ENCODE results near the gene DENND5A. TPM values are rescaled to one million over a fixed set of nuclear protein-coding genes. Genes with fewer than 3 reads are reported as not detected.
A peak's percentile ranks its signal among the peaks of the same experiment; 100 is the strongest.
"Not testable (repeated sequence)": the region's sequence is repeated elsewhere in the genome, so short reads cannot be mapped to it uniquely, and the experiment has no call there.

Gene DENND5A
- polyA plus RNA-seq, 1 experiment: 289 TPM

GRCh38 chr11:9099617-9100016 is 165.5 kb downstream of the DENND5A start:
- no peak for TF ChIP-seq CTCF (IDR thresholded peaks at IDR 0.05; ENCODE audit: insufficient read depth, low read depth, low read length)
- POLR2A ChIA-PET: no interaction called here
- Histone ChIP-seq H3K27me3 (ENCODE audit: control insufficient read depth, insufficient read depth, low read length) (no peaks in the 10 kb centered on the region), H3K36me3 (ENCODE audit: control insufficient read depth, insufficient read depth, low read length) (no peaks in the 10 kb centered on the region), H3K4me3 (ENCODE audit: low read depth, low read length) (no peak overlapping the region)
- CTCF ChIA-PET: interaction anchor here (0.6 kb wide), 1 partner anchor 83 kb away, joined by 3 read pairs; no protein-coding TSS in a partner anchor
- DNase-seq (ENCODE audit: low read depth): no peak

DNA sequence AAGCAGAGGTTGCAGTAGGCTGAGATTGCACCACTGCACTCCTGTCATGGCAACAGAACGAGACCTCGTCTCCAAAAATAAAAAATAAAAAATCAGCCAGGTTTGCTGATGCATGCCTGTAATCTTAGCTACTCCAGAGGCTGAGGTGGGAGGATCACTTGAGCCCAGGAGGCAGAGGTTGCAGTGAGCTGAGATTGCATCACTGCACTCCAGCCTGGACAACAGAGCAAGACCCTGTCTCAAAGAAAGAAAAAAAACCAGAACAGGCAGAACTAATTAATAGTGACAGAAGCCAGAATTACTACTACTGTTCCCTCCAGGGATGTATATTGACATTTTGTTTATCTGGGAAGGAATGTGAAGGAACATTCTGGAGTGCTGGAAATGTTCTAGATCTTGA is 166.7 kb downstream of the DENND5A start:
- POLR2A ChIA-PET; H3K27me3 ChIP-seq (ENCODE audit: control insufficient read depth, insufficient read depth, low read length); H3K36me3 ChIP-seq (ENCODE audit: control insufficient read depth, insufficient read depth, low read length); H3K4me3 ChIP-seq (ENCODE audit: low read depth, low read length); DNase-seq (ENCODE audit: low read depth): not testable (repeated sequence)
- CTCF ChIA-PET: interaction anchor here (0.8 kb wide), 1 partner anchor 22 kb away, joined by 3 read pairs; no protein-coding TSS in a partner anchor

DNA sequence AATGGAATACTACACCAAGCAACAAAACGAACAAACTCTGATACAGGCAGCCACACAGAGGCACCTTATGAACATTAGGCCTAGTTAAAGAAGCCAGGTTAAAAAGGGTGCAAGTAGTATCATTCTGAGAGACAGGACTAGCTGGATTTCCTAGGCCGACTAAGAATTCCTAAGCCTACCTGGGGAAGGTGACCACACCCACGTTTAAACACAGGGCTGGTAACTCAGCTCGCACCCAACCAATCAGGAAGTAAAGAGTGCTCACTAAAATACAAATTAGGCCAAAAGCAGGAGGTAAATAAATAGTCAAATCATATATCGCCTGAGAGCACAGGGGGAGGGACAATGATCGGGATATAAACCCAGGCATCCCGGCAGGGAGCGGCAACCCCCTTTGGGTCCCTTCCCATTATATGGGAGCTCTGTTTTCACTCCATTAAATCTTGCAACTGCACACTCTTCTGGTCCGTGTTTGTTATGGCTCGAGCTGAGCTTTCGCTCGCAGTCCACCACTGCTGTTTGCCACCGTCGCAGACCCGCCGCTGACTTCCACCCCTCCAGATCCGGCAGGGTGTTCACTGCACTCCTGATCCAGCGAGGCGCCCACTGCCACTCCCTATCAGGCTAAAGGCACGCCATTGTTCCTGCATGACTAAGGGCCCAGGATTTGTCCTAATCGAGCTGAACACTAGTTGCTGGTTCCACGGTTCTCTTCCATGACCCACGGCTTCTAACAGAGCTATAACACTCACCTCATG is 167.8 kb downstream of the DENND5A start:
- CTCF ChIA-PET: interaction anchor here (1.2 to 1.3 kb wide), 2 partner anchors 26 to 82 kb away, joined by 3 to 4 read pairs; no protein-coding TSS in a partner anchor
- H3K36me3 ChIP-seq (ENCODE audit: control insufficient read depth, insufficient read depth, low read length); POLR2A ChIA-PET: not testable (repeated sequence)

GRCh38 chr11:9096427-9096826 is 168.7 kb downstream of the DENND5A start:
- no peak overlapping the region for H3K4me3 ChIP-seq (ENCODE audit: low read depth, low read length)
- no peak for DNase-seq (ENCODE audit: low read depth)
- no peaks in the 10 kb centered on the region; the same call in 1 of the 2 replicates for H3K27me3 ChIP-seq (ENCODE audit: control insufficient read depth, insufficient read depth, low read length)
- ChIA-PET POLR2A (interaction anchor here (0.6 kb wide), 1 partner anchor 1762 kb away, joined by 7 read pairs; no protein-coding TSS in a partner anchor), CTCF (interaction anchor here (0.7 to 1.8 kb wide), 5 partner anchors 10 to 94 kb away, joined by 3 to 5 read pairs (median 3); no protein-coding TSS in a partner anchor)
- no peaks in the 10 kb centered on the region for H3K36me3 ChIP-seq (ENCODE audit: control insufficient read depth, insufficient read depth, low read length)
- TF ChIP-seq CTCF (IDR thresholded peaks at IDR 0.05; ENCODE audit: insufficient read depth, low read depth, low read length): no peak

More for the DNA sequence above, 167.8 kb downstream of the DENND5A start:
- DNase-seq (ENCODE audit: low read depth); H3K4me3 ChIP-seq (ENCODE audit: low read depth, low read length); H3K27me3 ChIP-seq (ENCODE audit: control insufficient read depth, insufficient read depth, low read length): not testable (repeated sequence)

- 0 out of 2 replicates have a peak, but pooled peaks have one; percentile 6 for TF ChIP-seq CTCF (IDR thresholded peaks at IDR 0.05; ENCODE audit: insufficient read depth, low read depth, low read length)
- Histone ChIP-seq H3K36me3 (ENCODE audit: control insufficient read depth, insufficient read depth, low read length) (no peaks in the 10 kb centered on the region), H3K4me3 (ENCODE audit: low read depth, low read length) (no peak overlapping the region), H3K27me3 (ENCODE audit: control insufficient read depth, insufficient read depth, low read length) (no peaks in the 10 kb centered on the region; the same call in 1 of the 2 replicates)
- DNase-seq (ENCODE audit: low read depth): no peak
- CTCF ChIA-PET: interaction anchor here (0.7 to 1.8 kb wide), 5 partner anchors 18 to 93 kb away, joined by 3 to 6 read pairs (median 5); no protein-coding TSS in a partner anchor
- POLR2A ChIA-PET: no interaction called here
Measured at GRCh38 chr11:9095421-9095820, 169.7 kb downstream of the DENND5A start.

- no peaks in the 10 kb centered on the region for H3K36me3 ChIP-seq (ENCODE audit: control insufficient read depth, insufficient read depth, low read length)
- CTCF ChIA-PET: interaction anchor here (0.5 to 1.2 kb wide), 2 partner anchors 19 to 83 kb away, joined by 4 to 6 read pairs; no protein-coding TSS in a partner anchor
- H3K4me3 ChIP-seq (ENCODE audit: low read depth, low read length): no peak overlapping the region
- POLR2A ChIA-PET: no interaction called here
- TF ChIP-seq CTCF (IDR thresholded peaks at IDR 0.05; ENCODE audit: insufficient read depth, low read depth, low read length): no peak
- no peak for DNase-seq (ENCODE audit: low read depth)
- peaks cover 3% of the 10 kb centered on the region; the same call in 1 of the 2 replicates for H3K27me3 ChIP-seq (ENCODE audit: control insufficient read depth, insufficient read depth, low read length)
Measured at GRCh38 chr11:9094420-9094819, 170.7 kb downstream of the DENND5A start.

Data from BJ (cell line).